Tibial artery (tissue), 4 donors: ENCODE measurements around the gene SAE1.

Source experiments
- DNase-seq, 2 donors: peaks; one replicate each; pipeline ENCODE4 v3.0.0-alpha.2; 2019
- H3K27ac ChIP-seq, 2 donors: fragments of 200-600 bp; sonication (generic) in 1 of 2; 1 replicate in 1 of 2; 2 replicates in 1 of 2; pipeline ENCODE4 v1.5.1; 2018 to 2019; ENCODE audit warnings: mild to moderate bottlenecking in 1 of 2
- H3K27me3 ChIP-seq, 2 donors: fragments of 200-600 bp; sonication (generic) in 1 of 2; one replicate each; pipeline versions ENCODE4 v1.5.1 to v1.6.0; 2016 to 2019
- H3K36me3 ChIP-seq, 3 donors: fragments of 200-600 bp; sonication (generic) in 2 of 3; one replicate each; pipeline ENCODE4 v1.5.1; 2016 to 2019; ENCODE audit warnings: mild to moderate bottlenecking in 2 of 3
- H3K4me1 ChIP-seq, 4 donors: fragments of 200-600 bp; sonication (generic) in 2 of 4; 1 replicate in 3 of 4; 2 replicates in 1 of 4; pipeline ENCODE4 v1.5.1; 2016 to 2019
- H3K4me3 ChIP-seq, 2 donors: fragments of 200-600 bp; sonication (generic) in 1 of 2; 1 replicate in 1 of 2; 2 replicates in 1 of 2; pipeline ENCODE4 v1.5.1; 2018 to 2019; ENCODE audit warnings: mild to moderate bottlenecking in 2 of 2
- H3K9me3 ChIP-seq, 3 donors: fragments of 200-600 bp; sonication (generic) in 1 of 3; one replicate each; pipeline ENCODE4 v1.5.1; 2016 to 2019
- CTCF ChIP-seq, 2 experiments: fragments of 200-600 bp in 1 of 2; fragments of 450-650 bp in 1 of 2; IDR thresholded peaks; one replicate each; pipeline ENCODE4 v1.5.1; 2017 to 2019; ENCODE audit warnings: antibody characterized with exemption in 2 of 2, mild to moderate bottlenecking in 1 of 2, moderate library complexity in 1 of 2
- intact Hi-C: fragments of 100-400 bp; cut with DNase I; formaldehyde crosslinking; loops from one replicate; pipeline ENCODE4 v1.15.0; 2023; ENCODE audit warnings: low total_unique reads

Gene SAE1

GRCh38 chr19:47152205-47152604 is 21.6 kb downstream of the SAE1 start:
- TF ChIP-seq CTCF (IDR thresholded peaks at IDR 0.05) = no peak
- peaks cover 0 to 5% (median under 1%) of the 10 kb centered on the region in 4 donors for H3K4me1 ChIP-seq

GRCh38 chr19:47152632-47153031 is 22.0 kb downstream of the SAE1 start:
- intact Hi-C loops = no loop called here

More at GRCh38 chr19:47152205-47152604, 21.6 kb downstream of the SAE1 start:
- DNase-seq = no peak
- Histone ChIP-seq H3K36me3 (peaks cover 32 to 79% (median 52%) of the 10 kb centered on the region in 3 donors), H3K27me3 (no peaks in the 10 kb centered on the region), H3K27ac (no peak overlapping the region), H3K4me3 (no peak overlapping the region), H3K9me3 (no peaks in the 10 kb centered on the region)
- intact Hi-C loops = no loop called here

GRCh38 chr19:47153266-47153665 is 22.6 kb downstream of the SAE1 start:
- no peak overlapping the region for H3K4me3 ChIP-seq
- TF ChIP-seq CTCF (IDR thresholded peaks at IDR 0.05) = no peak
- no peaks in the 10 kb centered on the region for H3K9me3 ChIP-seq
- no peak overlapping the region for H3K27ac ChIP-seq
- no peaks in the 10 kb centered on the region for H3K27me3 ChIP-seq
- peaks cover 1 to 15% (median 8%) of the 10 kb centered on the region in 4 donors for H3K4me1 ChIP-seq
- no peak for DNase-seq
- intact Hi-C loops = no loop called here
- peaks cover 28 to 69% (median 52%) of the 10 kb centered on the region in 3 donors for H3K36me3 ChIP-seq

More at GRCh38 chr19:47152632-47153031, 22.0 kb downstream of the SAE1 start:
- Histone ChIP-seq H3K4me1 (peaks cover 0 to 9% (median 3%) of the 10 kb centered on the region in 4 donors), H3K27me3 (no peaks in the 10 kb centered on the region), H3K9me3 (no peaks in the 10 kb centered on the region), H3K27ac (no peak overlapping the region), H3K36me3 (peaks cover 32 to 75% (median 52%) of the 10 kb centered on the region in 3 donors), H3K4me3 (no peak overlapping the region)
- no peak for DNase-seq
- TF ChIP-seq CTCF (IDR thresholded peaks at IDR 0.05) = no peak

GRCh38 chr19:47155148-47155547 is 24.5 kb downstream of the SAE1 start:
- Histone ChIP-seq H3K9me3 (no peaks in the 10 kb centered on the region), H3K27me3 (no peaks in the 10 kb centered on the region), H3K4me3 (no peak overlapping the region), H3K4me1 (peaks cover 3 to 29% (median 15%) of the 10 kb centered on the region in 4 donors), H3K36me3 (peaks cover 24 to 65% (median 51%) of the 10 kb centered on the region in 3 donors), H3K27ac (no peak overlapping the region)
- intact Hi-C loops = no loop called here
- DNase-seq = no peak
- TF ChIP-seq CTCF (IDR thresholded peaks at IDR 0.05) = no peak

GRCh38 chr19:47156861-47157430 is 26.3 kb downstream of the SAE1 start:
- Histone ChIP-seq H3K27me3 (no peaks in the 10 kb centered on the region), H3K27ac (peak overlapping the region in 1 of 2 donors; percentile 52), H3K4me3 (no peak overlapping the region), H3K36me3 (peaks cover 9 to 59% (median 41%) of the 10 kb centered on the region in 3 donors), H3K4me1 (peaks cover 3 to 29% (median 15%) of the 10 kb centered on the region in 4 donors), H3K9me3 (no peaks in the 10 kb centered on the region)
- no peak for DNase-seq
- intact Hi-C loops = no loop called here
- TF ChIP-seq CTCF (IDR thresholded peaks at IDR 0.05) = no peak
